GM11168 (cell line): Measurements from ENCODE around the gene ASPDH.

ENCODE experiments used
- in situ Hi-C: fragments of 300-500 bp; cut with MboI; formaldehyde crosslinking; loops from one replicate; pipeline ENCODE4 v1.12.0; 2022; ENCODE audit warnings: low sequenced_read_pairs; ENCODE audit not compliant: unreplicated experiment

The ASPDH gene

GRCh38 chr19:50500060-50500752 is 13.5 kb downstream of the ASPDH start:
- in situ Hi-C loops: no loop called here

GRCh38 chr19:50498219-50499056 is 15.3 kb downstream of the ASPDH start:
- in situ Hi-C loops: no loop called here

GRCh38 chr19:50497022-50497405 is 16.7 kb downstream of the ASPDH start:
- in situ Hi-C loops: no loop called here

GRCh38 chr19:50496189-50497021 is 17.3 kb downstream of the ASPDH start:
- in situ Hi-C loops: no loop called here

- in situ Hi-C loops: no loop called here
These were observed 18.6 kb downstream of the ASPDH start for GRCh38 chr19:50495020-50495531.

GRCh38 chr19:50494186-50495019 is 19.3 kb downstream of the ASPDH start:
- in situ Hi-C loops: no loop called here

- in situ Hi-C loops: no loop called here
These were observed 20.5 kb downstream of the ASPDH start for GRCh38 chr19:50493171-50493570.

- in situ Hi-C loops: no loop called here
These were observed 21.2 kb downstream of the ASPDH start for GRCh38 chr19:50492303-50493052.

GRCh38 chr19:50490991-50491472 is 22.7 kb downstream of the ASPDH start:
- in situ Hi-C loops: no loop called here

- in situ Hi-C loops: no loop called here
These were observed 23.3 kb downstream of the ASPDH start for GRCh38 chr19:50490411-50490811.

- in situ Hi-C loops: no loop called here
These were observed 24.2 kb downstream of the ASPDH start for GRCh38 chr19:50489461-50490011.

- in situ Hi-C loops: no loop called here
These were observed 25.1 kb downstream of the ASPDH start for GRCh38 chr19:50488389-50489194.

GRCh38 chr19:50486823-50487515 is 26.7 kb downstream of the ASPDH start:
- in situ Hi-C loops: no loop called here

- in situ Hi-C loops: no loop called here
These were observed 28.3 kb downstream of the ASPDH start for GRCh38 chr19:50485284-50485955.

- in situ Hi-C loops: no loop called here
These were observed 30.8 kb downstream of the ASPDH start for GRCh38 chr19:50482916-50483315.

GRCh38 chr19:50482271-50482855 is 31.4 kb downstream of the ASPDH start:
- in situ Hi-C loops: no loop called here
